ENCODE results near the gene STMN1. TPM values are rescaled to one million over a fixed set of nuclear protein-coding genes. Genes with fewer than 3 reads are reported as not detected.
"Not testable (repeated sequence)": the region's sequence is repeated elsewhere in the genome, so short reads cannot be mapped to it uniquely, and the experiment has no call there.

The STMN1 gene
- total RNA-seq, 1 donor from 2014 or later, result 25.6 TPM

DNA sequence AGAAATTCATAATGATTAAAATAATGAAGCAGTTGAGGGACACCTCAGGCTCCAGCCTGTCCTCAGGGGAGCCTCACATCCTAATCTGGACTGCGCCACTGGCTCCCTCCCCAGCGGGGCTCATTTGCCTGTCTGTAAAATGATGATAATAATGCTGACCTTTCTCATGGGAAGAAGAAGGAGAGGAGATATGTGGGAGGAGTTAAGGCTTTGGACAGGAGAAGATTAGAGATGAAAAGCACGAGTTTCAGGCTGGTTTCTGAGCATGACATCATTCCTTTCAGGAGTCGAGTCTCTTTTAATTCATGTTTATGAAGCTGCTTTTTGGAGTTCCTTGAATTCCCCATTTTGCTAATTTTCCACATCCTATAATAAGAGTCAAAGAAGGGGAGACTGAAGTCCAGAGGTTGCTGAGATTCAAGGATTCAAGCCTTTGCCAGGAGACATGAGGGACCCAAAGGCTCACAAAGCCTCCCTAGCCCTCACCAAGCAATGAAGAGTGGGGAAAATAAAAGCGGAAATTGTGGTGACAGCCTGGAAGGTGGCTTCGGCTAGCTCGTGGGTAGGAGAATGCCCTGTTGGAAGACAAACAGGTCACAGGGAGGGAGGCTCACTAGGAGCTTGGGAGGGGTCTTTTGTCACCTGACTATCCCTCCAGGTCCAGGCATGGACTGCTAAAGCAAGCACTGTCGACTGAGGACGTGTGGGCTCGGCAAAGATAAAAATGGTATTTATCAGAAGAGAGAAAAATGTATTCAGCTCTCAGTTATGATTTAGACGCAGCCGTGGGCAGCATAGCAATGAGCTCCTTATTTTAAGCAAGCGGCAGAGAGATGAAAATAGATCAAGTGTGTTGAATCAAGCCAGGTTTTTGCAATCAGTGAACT is 27.5 kb upstream of the STMN1 start:
- intact Hi-C loops (cut with micrococcal nuclease), result no loop called here
- no peaks in the 10 kb centered on the region for H3K4me1 Mint-ChIP-seq
- no peak overlapping the region for H3K27ac Mint-ChIP-seq
- POLR2A ChIA-PET, result no interaction called here
- peaks cover 15% of the 10 kb centered on the region for H3K27me3 Mint-ChIP-seq
- CTCF ChIA-PET, result no interaction called here
- H3K4me3 Mint-ChIP-seq, result no peak overlapping the region
- H3K36me3 Mint-ChIP-seq (ENCODE audit: low read depth), result no peaks in the 10 kb centered on the region
- H3K9me3 Mint-ChIP-seq, result no peaks in the 10 kb centered on the region
- ATAC-seq (ENCODE audit: low read depth) (no peak), DNase-seq (no peak)
- TF ChIP-seq, protein P1, sequence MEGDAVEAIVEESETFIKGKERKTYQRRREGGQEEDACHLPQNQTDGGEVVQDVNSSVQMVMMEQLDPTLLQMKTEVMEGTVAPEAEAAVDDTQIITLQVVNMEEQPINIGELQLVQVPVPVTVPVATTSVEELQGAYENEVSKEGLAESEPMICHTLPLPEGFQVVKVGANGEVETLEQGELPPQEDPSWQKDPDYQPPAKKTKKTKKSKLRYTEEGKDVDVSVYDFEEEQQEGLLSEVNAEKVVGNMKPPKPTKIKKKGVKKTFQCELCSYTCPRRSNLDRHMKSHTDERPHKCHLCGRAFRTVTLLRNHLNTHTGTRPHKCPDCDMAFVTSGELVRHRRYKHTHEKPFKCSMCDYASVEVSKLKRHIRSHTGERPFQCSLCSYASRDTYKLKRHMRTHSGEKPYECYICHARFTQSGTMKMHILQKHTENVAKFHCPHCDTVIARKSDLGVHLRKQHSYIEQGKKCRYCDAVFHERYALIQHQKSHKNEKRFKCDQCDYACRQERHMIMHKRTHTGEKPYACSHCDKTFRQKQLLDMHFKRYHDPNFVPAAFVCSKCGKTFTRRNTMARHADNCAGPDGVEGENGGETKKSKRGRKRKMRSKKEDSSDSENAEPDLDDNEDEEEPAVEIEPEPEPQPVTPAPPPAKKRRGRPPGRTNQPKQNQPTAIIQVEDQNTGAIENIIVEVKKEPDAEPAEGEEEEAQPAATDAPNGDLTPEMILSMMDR (IDR thresholded peaks at IDR 0.05), result no peak

DNA sequence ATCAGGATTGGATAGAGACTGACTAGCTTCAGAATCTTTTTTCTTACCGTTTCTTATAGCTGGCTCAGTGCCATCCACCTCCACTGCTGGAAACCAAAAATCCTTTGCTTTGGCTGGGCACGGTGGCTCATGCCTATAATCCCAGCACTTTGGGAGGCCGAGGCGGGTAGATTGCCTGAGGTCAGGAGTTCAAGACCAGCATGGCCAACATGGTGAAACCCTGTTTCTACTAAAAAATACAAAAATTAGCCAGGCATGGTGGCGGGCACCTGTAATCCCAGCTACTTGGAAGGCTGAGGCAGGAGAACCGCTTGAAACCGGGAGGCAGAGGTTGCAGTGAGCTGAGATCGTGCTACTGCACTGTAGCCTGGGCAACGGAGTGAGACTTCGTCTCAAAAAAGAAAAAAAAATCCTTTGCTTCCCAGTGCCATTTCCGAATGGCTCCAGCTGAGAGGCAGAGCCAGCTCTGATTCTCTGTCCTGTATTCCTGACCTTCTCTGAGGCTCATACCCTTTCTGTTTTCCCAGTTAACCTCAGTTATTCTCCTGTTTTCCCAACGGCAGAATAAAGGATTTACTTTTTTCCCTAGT is 26.7 kb upstream of the STMN1 start:
- peaks cover 17% of the 10 kb centered on the region for H3K27me3 Mint-ChIP-seq
- H3K4me1 Mint-ChIP-seq; DNase-seq; H3K9me3 Mint-ChIP-seq; H3K27ac Mint-ChIP-seq; H3K4me3 Mint-ChIP-seq; POLR2A ChIA-PET; intact Hi-C loops (cut with micrococcal nuclease); H3K36me3 Mint-ChIP-seq (ENCODE audit: low read depth); CTCF ChIA-PET; ATAC-seq (ENCODE audit: low read depth): not testable (repeated sequence)

DNA sequence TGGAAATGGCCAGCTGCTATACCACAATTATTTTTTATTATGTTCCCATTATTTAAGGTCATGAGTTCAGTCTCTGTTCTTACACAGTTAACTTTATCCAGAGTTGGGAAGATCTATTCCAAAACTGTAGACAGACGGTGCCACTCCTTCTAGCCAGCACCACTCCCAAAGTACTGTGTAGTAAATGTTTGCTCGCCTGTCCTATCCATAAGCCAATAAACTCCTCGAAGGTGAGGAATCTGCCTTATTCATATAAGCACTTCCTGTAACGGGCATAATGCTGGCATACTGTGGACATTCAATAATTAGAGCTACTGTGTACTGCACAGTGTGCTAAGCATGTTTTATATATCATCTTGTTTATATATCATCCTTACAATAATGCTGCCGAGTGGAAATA is 26.1 kb upstream of the STMN1 start:
- no peaks in the 10 kb centered on the region for H3K36me3 Mint-ChIP-seq (ENCODE audit: low read depth)
- no peak for DNase-seq
- POLR2A ChIA-PET, result no interaction called here
- CTCF ChIA-PET, result no interaction called here
- H3K9me3 Mint-ChIP-seq, result no peaks in the 10 kb centered on the region
- no peaks in the 10 kb centered on the region for H3K4me1 Mint-ChIP-seq
- H3K27me3 Mint-ChIP-seq, result peaks cover 17% of the 10 kb centered on the region
- ATAC-seq (ENCODE audit: low read depth), result no peak
- TF ChIP-seq, protein P1 (IDR thresholded peaks at IDR 0.05), result no peak
- intact Hi-C loops (cut with micrococcal nuclease), result no loop called here
- H3K27ac Mint-ChIP-seq, result no peak overlapping the region
- no peak overlapping the region for H3K4me3 Mint-ChIP-seq

DNA sequence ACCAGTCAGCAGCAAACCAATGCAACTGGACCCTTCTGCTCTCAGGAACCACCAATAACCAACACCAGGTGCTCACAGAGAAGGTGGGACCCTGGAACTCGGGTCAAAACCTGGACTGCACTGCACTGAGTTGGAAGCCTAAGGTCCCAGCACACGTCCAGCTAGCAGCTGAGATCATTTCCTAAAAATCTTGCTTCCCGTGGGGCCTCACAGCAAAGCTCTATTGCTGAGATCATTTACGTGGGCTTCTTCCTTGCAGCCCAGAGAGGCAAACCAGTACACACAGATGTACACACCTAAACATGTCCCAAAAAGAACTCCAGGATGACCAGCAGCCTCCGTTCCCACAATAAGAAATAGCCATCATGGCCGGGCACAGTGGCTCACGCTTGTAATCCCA is 22.8 kb upstream of the STMN1 start:
- Mint-ChIP-seq H3K27me3 (peaks cover 28% of the 10 kb centered on the region), H3K36me3 (ENCODE audit: low read depth) (no peaks in the 10 kb centered on the region), H3K9me3 (no peaks in the 10 kb centered on the region), H3K4me3 (no peak overlapping the region), H3K27ac (no peak overlapping the region), H3K4me1 (no peaks in the 10 kb centered on the region)
- intact Hi-C loops (cut with micrococcal nuclease), result no loop called here
- POLR2A ChIA-PET, result interaction anchor here (0.6 kb wide), 1 partner anchor 15 kb away, joined by 13 read pairs; no protein-coding TSS in a partner anchor
- DNase-seq, result no peak
- TF ChIP-seq, protein P1 (IDR thresholded peaks at IDR 0.05), result no peak
- CTCF ChIA-PET, result no interaction called here
- no peak for ATAC-seq (ENCODE audit: low read depth)

DNA sequence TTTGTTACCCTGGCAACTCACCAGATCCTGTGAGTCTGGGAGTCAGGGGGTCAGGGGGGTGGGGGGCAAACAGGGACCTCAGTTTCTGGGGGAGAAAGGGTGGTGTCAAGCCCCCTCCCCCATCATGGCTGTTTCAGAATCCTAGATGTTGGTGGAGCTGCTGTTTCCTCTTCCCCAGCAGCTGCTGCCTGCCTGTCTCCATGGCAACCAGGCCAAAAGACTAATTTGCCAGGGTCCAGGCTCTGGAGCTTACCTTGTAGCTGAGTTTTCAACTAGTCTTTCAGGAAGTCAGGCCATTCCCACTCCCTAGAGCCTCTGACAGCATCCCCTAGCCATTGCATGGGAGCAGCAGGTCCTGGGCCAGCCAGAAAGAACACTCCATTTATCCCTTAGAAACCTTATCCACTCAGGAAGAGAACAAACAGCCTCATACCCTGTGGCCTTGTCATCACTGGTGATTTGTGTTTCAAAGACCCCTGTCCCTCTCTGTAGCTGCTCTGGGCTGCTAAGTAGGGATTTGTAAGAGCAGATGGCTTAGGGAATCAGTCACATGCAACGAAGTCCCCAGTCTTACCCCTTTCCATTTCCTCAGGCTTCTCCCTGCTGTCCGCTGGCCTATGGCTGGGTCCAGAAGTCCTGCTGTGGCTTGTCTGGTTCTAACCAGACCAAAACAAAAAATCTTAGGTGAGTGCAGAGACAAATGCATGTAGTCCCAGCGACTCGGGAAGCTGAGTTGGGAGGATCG is 21.5 kb upstream of the STMN1 start:
- Mint-ChIP-seq H3K4me1 (peaks cover 6% of the 10 kb centered on the region), H3K27me3 (peaks cover 37% of the 10 kb centered on the region), H3K9me3 (no peaks in the 10 kb centered on the region), H3K27ac (no peak overlapping the region), H3K36me3 (ENCODE audit: low read depth) (no peaks in the 10 kb centered on the region), H3K4me3 (no peak overlapping the region)
- ATAC-seq (ENCODE audit: low read depth), result no peak
- POLR2A ChIA-PET, result interaction anchor here (0.6 kb wide), 1 partner anchor 108 kb away, joined by 3 read pairs; the partner anchor contains the start of gene MTFR1L
- CTCF ChIA-PET, result no interaction called here
- TF ChIP-seq, protein P1 (IDR thresholded peaks at IDR 0.05), result no peak
- DNase-seq, result no peak
- intact Hi-C loops (cut with micrococcal nuclease), result no loop called here

All from activated B cell treated with CpG ODN at 0.5 μM for 24 hours (primary cell).